Body of pancreas (tissue), 4 donors: Measurements from ENCODE around the gene CARD14.

Experiments
- POLR2A ChIP-seq, 3 donors: fragments of 450-650 bp; IDR thresholded peaks; one replicate each; pipeline ENCODE4 v1.6.1; 2016; ENCODE audit warnings: antibody characterized with exemption in 3 of 3, mild to moderate bottlenecking in 2 of 3
- TF ChIP-seq, protein P1 (sequence below), 7 experiments: fragments of 450-650 bp in 4 of 7; fragments of 200-600 bp in 3 of 7; sonication (generic) in 3 of 7; IDR thresholded peaks; one replicate each; pipeline ENCODE4 v1.5.1; 2016 to 2019; ENCODE audit warnings: antibody characterized with exemption in 7 of 7

DNA sequence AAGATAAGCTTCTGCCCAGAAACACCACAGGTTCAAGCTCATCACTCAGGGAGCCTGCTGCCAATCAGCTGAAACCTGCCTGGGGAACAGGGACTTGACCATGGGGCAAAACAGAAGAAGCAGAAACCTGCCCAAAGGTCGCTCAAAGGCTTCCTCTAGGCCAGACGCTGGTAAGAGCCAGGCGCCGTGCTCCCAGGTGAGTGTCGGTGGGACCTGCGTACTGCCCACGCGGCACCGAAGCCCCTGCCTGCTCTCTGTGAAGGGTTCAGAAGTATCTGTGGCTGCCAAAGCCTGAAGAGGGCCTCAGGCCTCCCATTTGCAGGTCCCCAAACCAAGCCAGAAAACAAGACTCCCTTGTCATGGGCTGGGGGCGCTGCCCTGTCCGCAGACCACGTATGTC lies 39.9 kb downstream of the CARD14 start:
- TF ChIP-seq, protein P1, sequence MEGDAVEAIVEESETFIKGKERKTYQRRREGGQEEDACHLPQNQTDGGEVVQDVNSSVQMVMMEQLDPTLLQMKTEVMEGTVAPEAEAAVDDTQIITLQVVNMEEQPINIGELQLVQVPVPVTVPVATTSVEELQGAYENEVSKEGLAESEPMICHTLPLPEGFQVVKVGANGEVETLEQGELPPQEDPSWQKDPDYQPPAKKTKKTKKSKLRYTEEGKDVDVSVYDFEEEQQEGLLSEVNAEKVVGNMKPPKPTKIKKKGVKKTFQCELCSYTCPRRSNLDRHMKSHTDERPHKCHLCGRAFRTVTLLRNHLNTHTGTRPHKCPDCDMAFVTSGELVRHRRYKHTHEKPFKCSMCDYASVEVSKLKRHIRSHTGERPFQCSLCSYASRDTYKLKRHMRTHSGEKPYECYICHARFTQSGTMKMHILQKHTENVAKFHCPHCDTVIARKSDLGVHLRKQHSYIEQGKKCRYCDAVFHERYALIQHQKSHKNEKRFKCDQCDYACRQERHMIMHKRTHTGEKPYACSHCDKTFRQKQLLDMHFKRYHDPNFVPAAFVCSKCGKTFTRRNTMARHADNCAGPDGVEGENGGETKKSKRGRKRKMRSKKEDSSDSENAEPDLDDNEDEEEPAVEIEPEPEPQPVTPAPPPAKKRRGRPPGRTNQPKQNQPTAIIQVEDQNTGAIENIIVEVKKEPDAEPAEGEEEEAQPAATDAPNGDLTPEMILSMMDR (IDR thresholded peaks at IDR 0.05): no peak
- TF ChIP-seq POLR2A (IDR thresholded peaks at IDR 0.05): no peak
